HG03135 (cell line): Measurements from ENCODE around the gene GRK3.

Experiments used
- ATAC-seq: cut with Tn5 transposase; IDR thresholded peaks from one replicate; pipeline ENCODE4 v1.9.1; 2021; ENCODE audit warnings: mild to moderate bottlenecking, moderate library complexity; ENCODE audit not compliant: unreplicated experiment

GRK3 gene

DNA sequence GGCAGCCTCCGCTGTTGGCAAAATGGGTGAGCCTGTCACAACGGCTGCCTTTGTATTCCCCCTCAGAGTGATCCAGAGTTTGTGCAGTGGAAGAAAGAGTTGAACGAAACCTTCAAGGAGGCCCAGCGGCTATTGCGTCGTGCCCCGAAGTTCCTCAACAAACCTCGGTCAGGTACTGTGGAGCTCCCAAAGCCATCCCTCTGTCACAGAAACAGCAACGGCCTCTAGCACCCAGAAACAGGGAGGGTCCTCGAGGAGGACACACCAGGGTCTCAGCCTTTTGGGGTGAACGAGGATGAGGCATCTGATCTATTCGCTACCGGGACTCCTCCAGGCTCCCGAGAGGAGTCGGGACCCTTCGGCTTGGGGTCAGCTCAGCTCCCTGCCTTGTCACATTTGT, 157.7 kb downstream of the GRK3 start:
- ATAC-seq: no peak

DNA sequence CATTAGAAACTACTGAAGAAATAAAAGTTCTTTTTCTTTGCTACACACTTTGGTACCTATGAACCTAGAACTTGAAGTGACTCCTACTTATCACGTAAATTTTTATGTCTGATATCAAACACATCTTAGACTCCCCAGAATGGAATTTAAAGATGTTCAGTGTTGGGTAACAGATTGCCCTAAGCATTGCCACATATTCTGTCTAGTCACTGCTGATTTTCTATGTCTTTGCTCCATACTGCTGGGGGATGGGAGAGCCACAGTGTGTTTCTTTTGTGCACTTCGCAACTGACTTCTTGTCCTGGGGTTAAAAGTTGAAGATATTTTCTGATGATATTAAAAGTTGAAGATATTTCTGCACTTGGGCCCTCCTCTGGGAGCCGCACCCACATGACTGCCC, 158.2 kb downstream of the GRK3 start:
- no peak for ATAC-seq

- ATAC-seq: no peak
These were observed 161.8 kb downstream of the GRK3 start for GRCh38 chr22:25726241-25726640.

DNA sequence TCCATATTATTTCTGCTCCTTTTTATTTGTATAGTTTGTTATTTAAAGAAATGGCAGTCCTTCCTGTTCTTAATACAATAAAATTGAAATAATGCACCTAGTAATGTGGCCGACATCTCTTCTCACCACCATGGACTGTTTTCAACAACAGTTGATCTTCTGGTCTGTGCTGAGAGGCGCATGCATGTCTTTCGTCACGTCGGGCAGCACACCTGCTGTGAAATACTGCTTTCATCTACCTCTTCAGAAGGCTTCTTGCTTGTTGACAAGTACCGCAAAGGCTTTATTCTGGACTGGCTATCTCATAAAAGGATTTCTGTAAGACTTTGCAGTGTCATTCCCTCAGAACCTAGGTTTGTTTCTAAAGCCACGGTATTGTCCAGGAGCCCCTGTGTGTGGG, 163.6 kb downstream of the GRK3 start:
- ATAC-seq: no peak

- no peak for ATAC-seq
These were observed 164.8 kb downstream of the GRK3 start for GRCh38 chr22:25729016-25729995.

DNA sequence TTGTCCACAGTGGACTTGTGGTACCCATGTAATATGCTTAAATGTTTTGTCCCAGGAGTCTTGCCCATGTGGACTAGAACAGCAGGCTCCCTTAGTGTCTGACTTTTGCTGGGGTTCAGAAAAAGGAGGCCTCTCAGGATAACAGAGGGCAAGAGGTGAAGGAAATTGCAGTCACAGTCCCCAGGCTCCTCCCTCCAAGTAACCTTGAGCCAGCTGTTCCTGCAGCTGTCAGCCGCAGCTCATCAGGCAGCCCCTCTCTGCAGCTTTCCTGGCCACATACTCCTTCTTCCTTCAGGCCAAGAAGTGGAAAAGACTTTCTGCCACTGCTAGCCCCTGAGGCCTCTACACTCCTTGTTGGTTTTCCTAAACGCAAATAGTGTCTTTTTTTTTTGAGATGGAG, 171.2 kb downstream of the GRK3 start:
- no peak for ATAC-seq

DNA sequence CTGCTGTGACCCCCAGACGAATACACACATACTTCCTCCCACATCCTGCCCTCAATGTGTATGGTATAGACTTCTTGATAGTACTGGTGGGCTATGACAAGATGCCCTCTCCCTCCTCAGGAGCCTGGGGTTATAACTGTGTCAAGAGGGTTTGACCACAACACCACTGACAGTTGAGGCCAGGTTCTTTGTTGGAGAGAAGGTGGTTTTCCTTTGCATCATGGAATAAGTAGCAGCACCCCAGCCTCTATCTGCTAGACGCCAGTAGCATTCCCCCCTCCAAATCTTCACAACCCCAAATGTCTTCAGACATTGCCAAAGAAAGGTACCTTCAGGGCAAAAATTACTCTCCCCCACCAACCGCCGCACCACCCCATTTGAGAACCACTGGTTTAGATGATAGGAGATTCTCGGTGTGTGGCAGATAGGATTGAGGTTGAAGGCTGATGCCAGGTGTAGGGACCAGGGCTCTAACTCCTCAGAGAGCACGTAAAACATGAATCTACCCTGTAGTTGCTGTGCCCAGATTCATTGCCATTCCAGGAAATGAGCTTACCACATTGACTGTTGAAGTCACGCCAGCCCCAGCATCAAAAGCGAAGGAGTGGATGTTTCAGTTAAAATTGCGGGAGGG, 172.0 kb downstream of the GRK3 start:
- ATAC-seq: no peak

DNA sequence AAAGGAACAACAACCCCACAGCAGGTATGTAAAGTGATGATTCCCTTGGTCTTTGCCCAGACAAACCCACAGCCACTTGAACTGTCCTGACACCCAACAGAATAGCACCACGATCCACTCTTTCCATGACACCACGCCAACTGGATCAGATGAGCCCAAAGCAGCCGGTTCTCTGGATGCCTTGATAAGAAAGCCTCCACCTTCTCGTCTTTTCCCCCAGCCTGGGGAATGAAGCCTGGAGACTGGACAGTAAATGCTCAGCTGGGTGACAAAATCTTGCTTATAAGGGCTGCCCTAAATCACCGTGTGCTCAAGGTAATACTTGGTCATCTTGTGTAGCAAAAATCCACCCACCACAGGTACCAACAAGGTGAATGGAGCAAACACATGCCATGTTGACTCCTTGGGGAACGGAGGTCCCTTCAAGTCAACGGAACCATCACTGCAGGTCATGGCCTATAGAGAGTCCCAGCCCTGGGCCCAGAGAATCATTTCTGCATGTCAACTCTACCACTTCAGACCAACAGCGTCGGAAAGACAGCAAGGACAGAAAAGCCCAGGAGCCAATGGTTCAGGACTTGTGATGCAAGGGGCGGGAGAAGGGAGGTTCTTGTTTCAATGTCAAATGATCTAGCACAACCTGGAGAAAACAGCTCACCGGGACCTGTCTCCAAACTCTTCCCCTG, 175.3 kb downstream of the GRK3 start:
- no peak for ATAC-seq

- no peak for ATAC-seq
These were observed 177.5 kb downstream of the GRK3 start, which contains the start of gene MYO18B for GRCh38 chr22:25741692-25742626. TSS of gene MYO18B (plus strand) at chr22:25742188. CDS start at chr22:25761093, 18,905 bp downstream.

DNA sequence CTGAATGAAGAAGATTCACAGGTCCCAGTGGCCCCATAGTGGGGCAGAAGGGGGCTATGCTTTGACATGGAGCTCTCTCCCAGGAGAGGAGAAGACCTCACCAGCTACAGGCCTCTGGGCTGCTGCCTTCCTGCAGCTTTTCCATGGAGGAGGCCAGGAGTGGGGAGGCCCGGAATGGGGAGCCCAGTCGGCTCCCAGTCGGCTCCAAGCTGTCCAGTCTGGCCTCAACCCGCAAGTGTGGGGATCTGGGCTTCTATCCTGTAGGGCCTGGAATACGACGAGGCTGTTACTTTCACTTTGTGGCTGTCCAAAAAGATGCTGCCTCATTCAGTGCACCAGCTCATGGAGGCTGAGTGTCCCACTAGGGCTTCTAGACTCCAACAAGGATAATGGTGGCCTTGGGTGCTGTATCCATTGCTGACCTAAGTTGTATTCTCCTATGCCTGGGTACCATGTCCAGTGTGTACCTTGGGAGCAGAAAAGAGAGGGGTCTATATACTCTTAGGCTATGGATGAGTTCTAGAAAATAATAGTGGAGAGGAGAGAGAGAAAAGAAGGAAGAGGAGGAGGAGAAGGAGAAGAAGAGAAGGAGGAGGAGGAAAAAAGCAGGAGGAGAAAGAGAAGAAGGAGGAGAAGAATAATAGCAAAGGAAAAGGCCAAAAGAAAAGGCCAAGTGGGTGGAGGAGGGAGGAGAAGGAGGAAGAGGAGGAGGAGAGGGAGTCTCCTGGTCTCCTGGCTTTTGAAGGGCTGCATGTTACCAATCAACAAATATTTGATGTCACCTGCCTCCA, 178.6 kb downstream of the GRK3 start:
- ATAC-seq: no peak

- ATAC-seq: no peak
These were observed 180.2 kb downstream of the GRK3 start for GRCh38 chr22:25744694-25745093.

GRCh38 chr22:25745341-25746011, 181.0 kb downstream of the GRK3 start:
- ATAC-seq: no peak

DNA sequence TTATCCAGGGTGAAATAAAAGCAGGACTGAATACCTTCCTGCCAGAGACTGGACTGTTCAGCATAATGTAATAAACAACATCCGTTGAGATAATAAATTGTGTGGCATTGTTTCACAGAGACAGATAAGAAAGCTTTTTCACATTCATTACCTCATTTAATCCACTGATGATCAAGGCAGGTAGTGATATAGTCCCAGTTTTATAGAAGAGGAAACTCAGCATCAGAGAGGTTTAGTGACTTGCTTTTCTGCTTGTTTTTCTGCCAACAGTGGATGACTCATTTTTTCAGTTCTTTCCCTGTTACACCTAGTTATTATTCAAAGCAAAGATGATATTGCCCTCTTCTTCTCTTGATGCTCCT, 181.5 kb downstream of the GRK3 start:
- no peak for ATAC-seq

GRCh38 chr22:25747245-25747944, 182.9 kb downstream of the GRK3 start:
- no peak for ATAC-seq

GRCh38 chr22:25748140-25748539, 183.7 kb downstream of the GRK3 start:
- ATAC-seq: no peak

GRCh38 chr22:25748704-25749103, 184.2 kb downstream of the GRK3 start:
- ATAC-seq: no peak

DNA sequence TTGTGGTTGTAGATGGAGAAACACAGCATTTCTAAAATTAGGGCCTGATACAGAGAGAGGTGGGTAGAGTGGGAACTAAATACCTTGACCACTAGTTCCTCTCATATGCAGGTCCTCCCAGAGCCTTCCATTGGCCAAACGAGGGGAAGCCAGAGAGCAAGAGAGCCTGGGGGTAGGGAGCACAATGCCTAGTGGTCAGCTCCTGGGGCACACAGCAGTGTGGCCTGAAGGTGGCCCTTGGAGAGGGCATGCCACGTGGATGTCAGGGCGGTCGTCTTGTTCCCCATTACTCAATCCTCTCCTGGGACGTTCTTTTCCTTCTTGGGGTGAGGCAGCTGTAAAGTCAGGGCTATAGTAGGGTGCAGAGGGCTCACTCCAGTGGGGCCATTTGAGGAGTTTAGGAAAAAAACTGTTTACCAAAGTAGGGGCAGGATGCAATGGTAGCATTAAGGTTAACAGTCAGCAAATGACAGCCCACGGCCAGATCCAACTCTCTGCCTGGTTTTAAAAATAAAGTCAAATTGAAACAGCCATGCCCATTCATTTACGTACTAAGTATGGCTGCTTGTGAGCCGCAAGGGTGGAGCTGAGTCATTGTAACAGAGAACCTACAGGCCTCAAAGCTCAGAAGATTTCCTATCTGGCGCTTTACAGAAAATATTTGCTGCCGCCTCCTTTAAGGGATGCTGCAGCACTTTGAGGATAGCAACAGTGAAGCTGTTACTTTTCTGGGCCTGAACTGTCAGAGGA, 185.1 kb downstream of the GRK3 start:
- no peak for ATAC-seq
